Loucy (cell line): Measurements from ENCODE around the gene TBP.

Experiments used
- CTCF ChIP-seq: fragments of 200-600 bp; sonication (generic); conservative IDR thresholded peaks from 2 replicates; pipeline ENCODE4 v1.5.1; 2014; ENCODE audit warnings: mild to moderate bottlenecking, antibody characterized with exemption, low read length
- EZH2phosphoT487 ChIP-seq: fragments of 200-600 bp; IDR thresholded peaks from 2 replicates; pipeline ENCODE4 v1.6.1; 2018; ENCODE audit warnings: antibody characterized with exemption, mild to moderate bottlenecking, moderate library complexity, borderline replicate concordance

GRCh38 chr6:170590725-170591124 lies 36.6 kb downstream of the TBP start:
- TF ChIP-seq CTCF (no peak), EZH2phosphoT487 (no peak)
